Iris pigment epithelial cell (primary cell): ENCODE measurements around the gene HEXA.

Experiments used
- DNase-seq: peaks from one replicate; pipeline ENCODE4 v3.0.0-alpha.2; 2011; ENCODE audit warnings: low read depth

Gene HEXA

DNA sequence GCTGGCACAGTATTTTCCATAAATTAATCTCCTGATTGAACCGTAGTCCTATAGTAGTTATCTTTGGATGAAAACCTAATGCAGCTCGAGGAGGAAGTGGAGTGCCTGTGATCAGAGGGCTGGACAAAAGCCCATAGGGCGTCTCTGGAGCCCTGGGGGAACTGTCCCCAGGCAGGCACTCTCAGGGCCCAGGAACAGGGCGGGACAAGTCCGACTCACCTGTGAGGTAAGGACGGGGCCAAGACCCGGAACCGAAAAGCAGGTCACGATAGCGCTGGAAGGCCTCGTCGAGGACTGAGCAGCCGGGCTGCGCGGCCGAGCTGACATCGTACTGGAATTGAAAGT, 341 bp downstream of the HEXA start:
- peak; percentile 9 for DNase-seq

DNA sequence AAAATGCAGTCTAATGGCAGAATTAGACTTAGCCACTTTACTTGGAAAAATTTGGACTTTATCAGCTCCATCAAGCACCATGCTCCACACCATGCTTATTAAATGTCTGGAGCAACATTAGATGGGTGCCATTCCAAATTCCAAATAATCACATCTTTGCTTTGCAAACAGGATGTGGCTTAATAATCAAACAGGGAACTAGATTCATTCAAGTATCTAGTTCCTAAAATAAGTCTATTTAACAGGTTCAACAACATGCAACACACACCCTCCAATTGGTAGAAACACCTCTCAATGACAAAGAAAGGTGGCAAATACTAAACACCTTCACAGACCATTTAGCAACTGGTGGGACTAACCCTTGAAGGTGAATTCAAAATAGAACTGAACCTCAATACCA, 3.5 kb downstream of the HEXA start:
- no peak for DNase-seq

DNA sequence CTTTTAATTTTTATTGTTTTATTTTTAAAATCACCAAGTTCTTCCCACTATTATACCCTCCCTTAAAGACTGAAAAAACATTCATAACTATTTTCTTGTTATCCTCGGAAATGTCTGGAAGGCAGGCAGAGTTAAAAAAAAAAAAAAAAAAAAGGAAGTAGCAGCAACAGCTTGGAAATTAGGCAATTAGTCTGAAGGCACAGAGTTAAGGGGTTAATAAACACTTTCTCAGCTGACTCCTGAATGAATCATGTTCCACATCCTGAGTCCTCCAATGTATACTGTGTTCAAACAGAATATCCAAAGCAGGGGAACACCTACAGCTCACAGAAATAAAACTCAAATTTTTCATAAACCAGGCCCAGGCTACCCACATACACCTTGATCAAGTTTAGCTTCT, 5.8 kb downstream of the HEXA start:
- peak; percentile 34 for DNase-seq

DNA sequence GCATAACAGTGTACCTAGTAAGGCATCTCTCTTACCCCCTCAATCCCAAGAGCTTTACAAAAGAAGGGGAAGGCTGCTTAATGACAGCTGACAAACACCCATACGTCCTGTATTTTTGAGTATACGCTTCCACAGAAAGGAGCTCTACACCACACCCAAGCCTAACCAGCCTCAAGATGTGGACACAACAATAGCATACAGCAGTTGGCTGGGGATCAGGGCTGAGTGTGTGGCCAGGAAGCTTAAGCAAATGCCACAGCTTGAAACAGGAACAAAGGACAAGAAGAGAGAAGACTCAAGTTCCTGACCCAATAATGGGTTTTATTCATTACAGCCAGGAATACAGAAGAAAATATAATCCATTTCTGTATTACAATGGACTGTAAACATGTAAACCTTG, 6.9 kb downstream of the HEXA start:
- no peak for DNase-seq

DNA sequence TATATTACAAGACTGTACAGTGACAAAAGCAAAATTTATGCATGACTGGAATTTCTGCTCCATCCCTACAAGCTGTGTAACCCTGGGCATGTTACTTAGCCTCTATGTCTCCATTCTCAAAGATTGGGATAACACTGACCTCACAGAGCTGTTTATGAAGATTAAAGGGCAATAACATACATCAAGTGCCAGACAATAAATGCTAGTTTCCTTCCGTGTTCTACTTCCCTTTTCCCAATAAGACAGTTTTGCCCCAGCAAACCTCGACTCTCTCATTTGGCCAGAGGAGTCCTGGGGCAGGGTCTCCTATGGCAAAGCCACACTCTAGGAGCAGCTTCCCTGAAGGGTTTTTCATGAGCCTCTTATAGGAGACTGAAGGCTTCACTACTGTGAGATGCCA, 7.5 kb downstream of the HEXA start:
- DNase-seq = no peak

DNA sequence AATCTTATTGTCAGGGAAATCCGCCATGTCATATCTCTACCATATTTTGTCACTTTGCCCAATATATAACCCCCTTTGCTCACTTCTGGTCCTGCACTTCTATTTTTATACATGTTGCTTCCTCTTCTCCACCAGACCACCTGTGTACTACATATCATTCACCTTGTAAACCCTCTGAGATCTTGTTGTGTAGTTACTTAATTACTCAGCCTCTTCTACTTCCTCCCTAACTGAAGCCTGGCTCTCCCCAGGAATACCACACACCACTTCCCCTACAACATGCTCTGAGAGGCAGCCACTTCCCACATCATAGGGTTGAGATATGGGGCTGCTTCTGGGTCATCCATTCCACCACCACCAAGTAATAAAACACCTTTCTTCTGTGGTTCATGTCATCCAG, 10.0 kb downstream of the HEXA start:
- no peak for DNase-seq

DNA sequence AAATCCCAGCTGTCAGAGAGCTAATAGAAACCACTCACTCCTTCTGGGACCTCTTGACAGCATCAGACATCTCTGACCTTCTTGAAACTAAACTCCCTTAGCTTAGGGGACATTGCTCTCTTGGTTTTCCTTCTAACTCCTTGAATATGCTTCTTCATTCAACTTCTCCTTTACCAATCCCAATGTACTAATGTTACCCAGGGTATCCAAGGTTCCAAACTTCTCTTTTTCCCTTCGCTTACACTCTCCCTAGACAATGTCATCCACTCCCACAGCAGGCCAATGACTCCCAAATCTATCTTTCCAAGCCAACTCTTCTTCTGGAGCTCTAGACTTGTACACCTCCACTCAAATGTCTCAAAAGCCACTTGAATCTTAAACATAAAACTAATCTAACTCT, 14.6 kb downstream of the HEXA start:
- DNase-seq = no peak

DNA sequence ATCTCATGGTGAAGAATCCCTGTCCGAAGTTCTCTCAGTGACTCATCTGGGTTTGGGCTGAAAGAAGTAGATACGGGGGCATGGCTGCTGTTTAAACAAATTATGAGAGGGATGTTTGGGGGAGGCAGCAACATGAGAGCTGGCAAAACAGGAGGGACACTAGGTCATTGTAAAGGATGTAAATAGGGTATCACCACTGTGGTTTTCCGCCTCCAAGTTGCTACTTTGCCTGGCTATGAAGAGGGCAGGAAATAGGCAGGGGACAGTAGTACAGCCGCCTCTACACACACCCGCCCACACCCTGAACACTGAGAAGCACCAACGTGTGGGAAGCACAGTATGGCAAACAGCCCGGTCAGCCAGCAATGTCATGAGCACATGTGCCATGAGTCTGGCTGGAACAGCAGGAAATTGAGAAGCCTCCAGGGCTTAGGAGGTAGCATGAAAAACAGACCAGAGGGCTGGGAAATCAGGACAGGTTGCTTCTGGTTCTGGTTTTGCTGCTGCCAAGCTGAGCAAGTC, 17.1 kb downstream of the HEXA start:
- DNase-seq = peak; percentile 84

DNA sequence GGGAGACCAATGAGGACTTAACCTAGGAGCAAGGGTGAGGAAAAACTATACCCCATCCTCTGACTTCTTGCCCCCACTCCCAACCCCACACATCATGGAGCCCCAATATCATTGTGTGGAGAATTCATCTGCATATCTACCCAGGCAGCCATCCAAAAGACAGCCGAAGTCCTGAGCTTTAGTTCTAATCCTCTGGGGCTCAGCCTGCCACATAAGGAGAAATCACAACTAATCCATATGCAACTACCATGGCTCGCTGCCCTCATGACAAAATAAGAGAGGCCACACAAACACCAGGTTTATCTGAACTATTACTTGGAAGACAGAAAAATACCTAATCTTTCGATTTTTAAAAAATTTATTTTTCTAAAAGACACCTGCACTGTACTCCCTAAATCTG, 17.7 kb downstream of the HEXA start:
- DNase-seq = no peak

DNA sequence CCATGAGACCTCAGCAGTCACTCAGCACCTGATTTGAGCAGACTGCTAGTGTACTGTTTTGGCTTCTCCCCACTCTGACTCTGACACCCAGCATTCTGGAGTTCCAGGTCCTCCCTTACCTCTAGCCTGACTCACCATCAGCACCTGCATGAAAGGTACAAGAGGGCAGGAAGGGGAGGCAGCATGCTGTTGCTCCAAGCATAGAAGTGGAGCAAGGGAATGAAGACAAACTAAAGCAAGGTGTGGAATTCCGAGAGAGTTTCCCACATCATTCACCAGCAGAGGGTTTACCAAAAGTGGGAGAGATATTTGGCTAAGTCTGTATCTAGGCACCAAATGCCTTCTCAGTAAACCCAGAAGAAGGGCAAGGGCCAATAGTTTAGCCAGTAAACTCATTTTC, 21.3 kb downstream of the HEXA start:
- no peak for DNase-seq

DNA sequence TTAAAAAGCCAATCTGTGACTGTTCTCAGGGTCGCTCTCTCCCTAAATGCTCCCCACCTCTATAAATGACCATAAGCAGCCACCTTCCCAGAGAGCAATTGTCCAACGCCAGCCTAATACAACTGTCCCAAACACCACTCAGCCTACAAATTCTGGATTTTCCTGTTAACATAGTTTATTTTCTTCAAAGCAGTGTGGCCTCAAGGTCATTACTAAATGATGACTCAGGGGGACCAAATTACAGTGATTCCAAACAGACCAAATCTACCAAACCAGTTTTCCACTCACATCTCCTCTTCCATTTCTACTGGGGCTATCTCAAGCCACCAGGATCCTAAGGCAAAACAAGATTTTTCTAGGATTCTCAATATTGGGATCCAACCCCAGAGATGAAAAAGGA, 22.5 kb downstream of the HEXA start:
- DNase-seq = peak; percentile 39

DNA sequence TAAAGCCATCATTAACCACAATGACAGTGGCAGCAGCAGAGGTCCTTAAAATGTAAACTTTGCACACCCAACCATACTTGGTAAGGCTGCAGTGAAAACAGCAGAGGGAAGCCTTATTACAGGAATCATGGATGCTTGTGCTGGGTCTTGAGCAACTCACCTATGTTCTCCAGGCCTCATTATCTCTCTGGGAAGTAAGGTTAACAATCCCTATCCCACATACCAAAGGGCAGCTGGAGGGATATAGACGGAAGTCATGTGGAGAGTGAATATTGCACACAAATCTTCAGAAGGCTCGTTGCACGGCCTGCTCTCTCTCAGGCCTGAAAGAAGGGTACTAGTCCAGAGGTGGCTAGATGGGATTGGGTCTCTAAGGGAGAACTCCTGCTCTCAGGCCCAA, 30.0 kb downstream of the HEXA start:
- no peak for DNase-seq

DNA sequence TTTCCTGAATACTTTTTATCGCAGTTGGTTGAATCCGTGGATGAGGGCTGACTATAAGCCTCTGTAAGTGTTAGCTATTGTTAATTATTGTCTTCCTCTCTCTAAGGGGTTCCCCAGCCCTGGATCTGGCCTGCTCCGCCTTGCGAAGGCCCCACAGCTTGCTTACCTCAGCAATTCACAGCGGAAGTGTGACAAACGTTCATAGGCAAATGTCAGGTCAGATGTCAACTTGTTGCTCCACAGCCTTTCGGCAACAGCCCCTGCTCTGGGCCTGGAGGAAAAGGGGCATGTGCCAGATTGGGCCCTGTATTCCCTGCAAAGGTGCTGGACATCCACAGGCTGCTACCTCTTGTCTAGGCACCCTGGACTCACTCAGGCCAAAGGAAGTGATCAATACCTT, 30.5 kb downstream of the HEXA start:
- DNase-seq = no peak

DNA sequence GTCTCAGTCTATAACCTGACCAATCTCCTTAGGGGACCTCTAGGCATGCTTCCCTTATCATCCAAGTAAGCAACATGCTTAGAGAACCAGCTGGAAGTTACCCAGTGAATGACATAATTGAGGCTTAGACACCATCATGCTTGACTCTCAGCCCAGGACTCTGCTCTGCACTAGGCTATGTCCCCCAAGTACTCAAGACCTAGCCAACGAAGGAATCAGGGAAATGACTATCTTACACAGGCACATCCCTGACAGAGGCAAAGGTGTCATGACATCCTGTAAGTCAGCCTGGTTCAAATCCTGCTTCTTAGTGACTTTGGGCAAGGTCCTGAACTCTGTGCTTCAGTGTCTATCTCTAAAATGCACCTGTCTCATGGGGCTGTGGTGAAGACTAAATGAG, 31.2 kb downstream of the HEXA start:
- DNase-seq = no peak

DNA sequence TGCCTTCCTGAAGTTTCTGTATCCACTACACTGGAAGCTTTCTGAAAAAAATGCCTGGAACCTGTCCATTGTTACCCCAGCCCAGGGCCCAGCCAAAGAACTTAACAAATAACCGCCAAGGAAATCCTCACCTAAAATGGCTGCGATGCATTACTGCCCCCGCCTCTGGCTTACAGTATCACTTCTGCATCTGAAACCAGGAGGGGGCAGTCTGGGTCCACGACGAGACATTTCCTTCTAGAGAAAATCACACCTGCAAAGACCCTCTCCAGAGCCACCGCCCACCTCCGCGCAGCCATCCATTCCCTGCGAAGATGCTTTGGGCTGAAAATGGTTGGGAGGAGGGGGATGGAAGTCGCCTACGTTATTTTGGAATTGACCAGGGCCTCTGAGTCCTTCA, 33.4 kb downstream of the HEXA start:
- DNase-seq = peak; percentile 34

DNA sequence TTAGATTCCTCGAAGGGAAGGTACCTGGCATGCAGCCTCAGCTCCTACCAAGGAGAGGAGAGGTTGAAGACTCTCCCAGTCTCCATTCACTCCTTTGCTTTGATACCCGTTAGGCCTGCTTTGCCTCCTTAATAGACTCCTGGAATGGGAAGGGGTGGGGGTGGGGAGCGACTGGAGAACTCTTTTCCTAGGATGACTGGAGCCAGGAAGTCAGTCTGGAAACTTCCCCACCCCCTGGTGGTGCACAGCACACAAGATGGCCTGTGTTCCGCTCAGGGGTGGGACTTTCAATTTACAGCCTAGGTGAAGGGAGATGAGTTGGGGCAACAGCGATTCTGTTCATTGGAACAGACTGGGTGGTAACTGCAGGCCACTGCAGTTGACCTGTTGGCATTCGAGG, 34.5 kb downstream of the HEXA start:
- no peak for DNase-seq

DNA sequence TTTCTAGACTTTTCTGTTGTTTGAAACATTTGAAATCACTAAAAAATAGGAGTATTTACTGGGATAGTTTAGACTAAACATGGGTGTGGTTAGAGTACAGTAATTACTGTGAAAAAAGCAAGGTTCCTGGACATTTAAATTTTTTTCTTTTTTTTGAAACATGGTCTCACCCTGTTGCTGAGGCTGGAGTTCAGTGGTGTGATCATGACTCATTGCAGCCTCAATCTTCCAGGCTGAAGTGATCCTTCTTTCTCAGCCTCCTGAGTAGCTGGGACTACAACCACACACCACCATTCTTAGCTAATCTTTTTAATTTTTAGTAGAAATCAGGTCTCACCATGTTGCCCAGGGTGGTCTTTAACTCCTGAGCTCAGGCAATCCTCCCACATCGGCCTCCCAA, 35.4 kb downstream of the HEXA start:
- DNase-seq = peak; percentile 32

DNA sequence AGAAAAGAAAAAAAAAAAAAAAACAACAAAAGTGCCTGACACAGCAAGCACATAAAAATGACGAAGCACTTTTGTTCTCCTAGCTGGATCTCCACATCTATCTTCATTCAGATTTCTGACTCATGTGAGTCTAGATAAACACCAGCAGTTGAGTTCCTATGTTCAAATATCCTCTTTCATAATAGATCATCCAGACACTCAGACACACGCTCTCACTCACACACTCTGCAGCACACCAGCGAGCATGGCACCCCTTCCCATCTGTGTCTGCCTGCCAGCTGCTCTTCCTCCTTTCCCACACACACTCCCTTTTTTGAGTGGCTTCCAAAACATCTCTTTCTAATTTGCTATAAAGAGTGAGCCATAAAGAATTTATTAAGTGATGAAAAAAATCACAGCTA, 36.0 kb downstream of the HEXA start:
- peak; percentile 96 for DNase-seq

DNA sequence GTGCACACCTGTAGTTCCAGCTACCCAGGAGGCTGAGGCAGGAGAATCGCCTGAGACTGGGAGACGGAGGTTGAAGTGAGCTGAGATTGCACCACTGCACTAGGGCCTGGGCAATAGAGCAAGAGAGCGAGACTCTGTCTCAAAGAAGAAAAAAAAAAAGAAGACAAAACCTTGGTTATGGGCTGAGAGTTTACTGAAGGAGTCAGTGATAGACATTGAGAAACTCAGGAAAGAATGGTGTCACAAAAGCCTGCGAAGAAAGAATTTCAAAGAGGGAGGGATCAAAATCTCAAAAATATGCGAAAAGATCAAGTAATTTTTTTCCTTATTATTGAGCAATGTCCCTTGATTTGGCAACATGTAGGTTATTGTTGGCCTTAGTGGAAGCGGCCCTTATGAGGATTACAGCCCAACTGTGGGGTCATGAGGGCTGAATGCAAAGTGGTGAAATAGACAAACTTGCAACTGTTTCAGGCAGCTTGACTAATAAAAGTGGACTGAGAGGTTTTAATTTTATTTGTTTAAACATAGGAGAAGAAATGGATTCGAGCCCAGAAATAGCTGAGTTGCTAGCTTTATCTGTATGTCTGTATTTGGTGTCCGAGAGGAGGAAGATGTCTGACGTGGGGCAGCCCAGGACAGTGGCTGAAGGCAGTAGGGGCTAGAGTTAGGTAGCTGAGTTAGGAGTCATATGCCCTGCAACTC, 37.0 kb downstream of the HEXA start:
- peak; percentile 98 for DNase-seq

DNA sequence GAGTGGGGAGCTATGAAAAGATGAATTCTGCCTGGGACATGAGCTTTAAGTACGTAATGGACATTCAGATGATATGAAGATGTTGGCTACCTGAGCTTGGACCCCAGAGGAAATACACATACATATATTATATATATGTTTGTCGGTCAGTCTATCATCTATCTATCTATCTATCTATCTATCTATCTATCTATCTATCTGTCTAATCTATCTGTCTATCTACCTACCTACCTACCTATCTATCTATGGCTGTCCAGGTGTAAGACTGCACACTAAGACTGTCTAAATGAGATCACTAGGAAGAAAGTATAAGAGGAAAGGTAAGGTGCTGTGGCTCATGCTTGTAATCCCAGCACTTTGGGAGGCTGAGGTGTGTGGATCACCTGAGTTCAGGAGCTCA, 37.7 kb downstream of the HEXA start:
- DNase-seq = no peak

DNA sequence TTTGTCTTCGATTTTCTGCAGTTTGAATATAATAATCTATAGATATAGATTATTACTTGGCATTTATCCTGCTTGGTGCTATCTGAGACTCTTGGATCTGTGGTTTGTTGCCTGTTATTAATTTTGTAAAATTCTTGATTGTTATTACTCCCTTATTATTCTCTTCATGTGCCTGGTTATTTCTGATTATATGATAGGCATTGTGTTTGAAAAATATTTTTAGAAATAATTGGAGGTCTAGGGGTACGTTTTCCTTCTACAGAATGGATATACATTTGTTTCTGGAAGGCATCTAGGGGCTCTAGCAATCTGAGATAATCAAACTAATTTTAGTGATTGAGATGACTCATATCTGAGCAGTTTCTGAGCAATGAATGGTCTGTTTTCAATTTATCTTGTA, 41.0 kb downstream of the HEXA start:
- DNase-seq = no peak

DNA sequence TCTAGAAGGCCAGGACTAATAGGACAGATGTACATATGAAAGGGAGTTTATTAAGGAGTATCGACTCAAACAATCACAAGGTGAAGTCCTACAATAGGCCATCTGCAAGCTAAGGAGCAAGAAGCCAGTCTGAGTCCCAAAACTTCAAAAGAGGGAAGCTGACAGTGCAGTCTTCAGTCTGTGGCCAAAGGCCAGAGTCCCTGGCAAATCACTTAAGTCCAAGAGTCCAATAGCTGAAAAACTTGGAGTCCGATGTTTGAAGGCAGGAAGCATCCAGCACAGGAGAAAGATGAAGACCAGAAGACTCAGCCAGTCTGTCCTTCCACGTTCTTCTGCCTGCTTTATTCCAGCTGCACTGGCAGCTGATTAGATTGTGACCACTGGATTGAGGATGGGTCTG, 44.8 kb downstream of the HEXA start:
- DNase-seq = no peak

DNA sequence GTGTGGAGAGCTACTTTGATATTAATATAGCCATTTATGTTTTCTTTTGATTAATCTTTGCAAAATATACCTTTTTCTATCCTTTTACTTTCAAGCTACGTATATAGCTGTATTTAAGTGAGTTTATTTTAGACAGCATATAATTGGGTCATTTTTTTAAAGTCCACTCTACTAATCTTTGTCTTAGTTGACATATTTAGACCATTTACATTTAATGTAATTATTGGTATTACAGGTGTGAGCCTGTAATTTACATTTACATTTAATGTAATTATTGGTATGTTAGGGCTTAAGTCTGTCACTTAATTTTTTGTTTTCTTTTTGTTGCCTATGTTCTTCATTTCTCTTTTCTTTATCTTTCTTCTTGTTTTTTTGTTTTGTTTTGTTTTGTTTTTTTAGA, 52.1 kb downstream of the HEXA start:
- no peak for DNase-seq

DNA sequence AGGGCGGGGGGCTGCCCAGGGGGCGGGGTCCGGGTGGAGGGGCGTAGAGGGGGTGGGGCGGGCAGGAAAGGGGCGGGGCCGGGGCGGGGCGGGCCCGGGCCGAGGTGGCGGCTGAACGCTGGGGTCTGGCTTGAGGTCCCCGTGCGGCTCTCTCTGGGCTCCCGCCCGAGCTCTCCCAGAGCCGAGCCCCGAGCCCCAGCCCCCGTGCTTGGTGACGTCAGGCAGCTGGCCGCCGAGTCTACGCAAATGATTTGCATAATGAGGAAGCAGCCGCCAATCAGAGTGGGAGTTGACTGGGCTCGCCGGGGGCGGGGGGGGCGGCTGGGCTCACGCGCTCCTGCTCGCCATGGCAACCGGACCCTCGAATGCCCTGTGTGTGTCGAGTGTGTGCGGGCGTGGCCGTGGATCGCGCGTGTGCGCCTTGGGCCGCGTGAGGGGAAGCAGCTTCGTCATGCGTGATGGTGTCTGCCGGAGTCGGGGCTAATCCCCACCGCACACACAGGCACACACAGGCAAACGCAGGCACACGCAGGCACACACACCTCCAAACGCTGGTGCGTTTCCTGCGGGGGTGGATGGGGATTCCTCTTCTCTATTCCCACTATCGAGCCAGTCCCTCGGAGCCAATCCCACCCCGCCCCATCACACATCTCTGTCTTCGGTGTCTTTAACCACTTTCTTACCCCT, 55.7 kb downstream of the HEXA start, which contains the start of gene CELF6:
Gene CELF6 (minus strand): TSS at position 173 of the 687 bp plus-strand sequence. CDS start 283 bp downstream, outside the sequence.
- DNase-seq = peak; percentile 81
